ENCODE measurements around the gene MVK. TPM values are rescaled to one million over a fixed set of nuclear protein-coding genes. Genes with fewer than 3 reads are reported as not detected.
A peak's percentile ranks its signal among the peaks of the same experiment; 100 is the strongest.

Gene MVK
- total RNA-seq, 1 experiment from 2014 or later, result 19.2 TPM

- H2BK20ac ChIP-seq (ENCODE audit: low read depth, low read length, poor library complexity, severe bottlenecking), result no peak overlapping the region
- no peaks in the 10 kb centered on the region; a peak in 1 of 5 replicates for H3K9me3 Mint-ChIP-seq
- no peak overlapping the region for H2AFZ ChIP-seq (ENCODE audit: low read length)
- H3K9ac ChIP-seq (ENCODE audit: extremely low read depth, insufficient read length, low read length), result no peak overlapping the region
- H3K4me1 ChIP-seq (ENCODE audit: insufficient read depth, low read length), result no peaks in the 10 kb centered on the region
- H3K27ac Mint-ChIP-seq, result peak overlapping the region; percentile 45 to 68 (median 51); a peak in 6 of 7 replicates
- no peaks in the 10 kb centered on the region for H3K79me1 ChIP-seq (ENCODE audit: insufficient read depth, low read depth, low read length, poor library complexity, severe bottlenecking)
- no peak overlapping the region for H2BK15ac ChIP-seq (ENCODE audit: low read depth, low read length)
- no peak overlapping the region for H4K8ac ChIP-seq (replicated peaks; ENCODE audit: insufficient read length, low read depth, low read length)
- peak overlapping the region in 1 of 2 experiments; percentile 43; a peak in 2 of 5 replicates for H3K4me3 Mint-ChIP-seq
- peak; percentile 98 for TF ChIP-seq CTCF (conservative IDR thresholded peaks at IDR 0.05)
- H3K27ac ChIP-seq (ENCODE audit: insufficient read length, low read depth, low read length), result no peak overlapping the region
- no peak overlapping the region for H3T11ph ChIP-seq (ENCODE audit: low read length)
- H2BK120ac ChIP-seq (ENCODE audit: low read depth, low read length, poor library complexity, severe bottlenecking), result no peak overlapping the region
- H2AK5ac ChIP-seq (ENCODE audit: insufficient read length, low read length), result no peak overlapping the region
- peak; percentile 96 for DNase-seq
- H3K18ac ChIP-seq (ENCODE audit: insufficient read length, low read depth, low read length), result no peak overlapping the region
- no peak overlapping the region for H3K4ac ChIP-seq (ENCODE audit: low read depth, low read length)
- no CpG with 5 or more reads among the region's 27 CpGs for WGBS (ENCODE audit: extremely low coverage, insufficient read length, low lambda C conversion rate)
- no peaks in the 10 kb centered on the region; the same call in none of the 2 replicates for H3K27me3 Mint-ChIP-seq (ENCODE audit: low read depth)
- no peak overlapping the region for H3K23ac ChIP-seq (ENCODE audit: insufficient read length, low read depth, low read length)
- no peaks in the 10 kb centered on the region for H3K9me3 ChIP-seq (ENCODE audit: control insufficient read depth, low read depth, low read length)
- no peak overlapping the region for H4K91ac ChIP-seq (ENCODE audit: insufficient read length, low read depth, low read length)
- H2BK5ac ChIP-seq (ENCODE audit: insufficient read length, low read length), result no peak overlapping the region
- H3K27me3 ChIP-seq (ENCODE audit: insufficient read depth, low read length), result no peaks in the 10 kb centered on the region
- H4K5ac ChIP-seq (ENCODE audit: insufficient read length, low read depth, low read length), result no peak overlapping the region
- no peaks in the 10 kb centered on the region for H3K79me2 ChIP-seq (ENCODE audit: insufficient read depth, low read length)
- H2BK12ac ChIP-seq (ENCODE audit: insufficient read length, low read depth, low read length), result no peak overlapping the region
- no peaks in the 10 kb centered on the region for H4K20me1 ChIP-seq (ENCODE audit: control insufficient read depth, insufficient read depth, insufficient read length)
- H3K56ac ChIP-seq (ENCODE audit: insufficient read length, low read depth, low read length), result no peak overlapping the region
- no peak overlapping the region for H3K14ac ChIP-seq (ENCODE audit: insufficient read depth, low read length)
- H3K23me2 ChIP-seq (ENCODE audit: insufficient read length, low read depth, low read length, poor library complexity, severe bottlenecking), result no peaks in the 10 kb centered on the region
- H3K4me2 ChIP-seq (ENCODE audit: insufficient read depth, insufficient read length, low read length), result no peak overlapping the region
- peaks cover 11 to 20% of the 10 kb centered on the region in 2 experiments for H3K4me1 Mint-ChIP-seq
- peaks cover 2 to 8% (median 5%) of the 10 kb centered on the region in 3 experiments; a peak in 4 of 7 replicates for H3K36me3 Mint-ChIP-seq (ENCODE audit: insufficient read depth in 1 of 3, low read depth in 3 of 3)
Observed at GRCh38 chr12:109597795-109598427, 24.3 kb downstream of the MVK start.

Data from H9 (cell line).